ENCODE measurements around the gene SYNE2.

- TF ChIP-seq POLR2AphosphoS5 (IDR thresholded peaks at IDR 0.05; ENCODE audit: borderline replicate concordance, low read depth, low read length) (no peak), EZH2 (IDR thresholded peaks at IDR 0.05) (no peak), FOXP2 (optimal IDR thresholded peaks at IDR 0.05; ENCODE audit: control extremely low read depth, extremely low read length, insufficient read depth) (no peak)
Observed at GRCh38 chr14:63833728-63834127, 19.1 kb upstream of the SYNE2 start.
